HG02852 (cell line): ENCODE results near the gene GPR37L1.
"Not testable (repeated sequence)": the region's sequence is repeated elsewhere in the genome, so short reads cannot be mapped to it uniquely, and the experiment has no call there.

Experiments used
- ATAC-seq: cut with Tn5 transposase; IDR thresholded peaks from one replicate; pipeline ENCODE4 v1.9.1; 2021; ENCODE audit warnings: mild to moderate bottlenecking, moderate library complexity; ENCODE audit not compliant: unreplicated experiment

GPR37L1 gene

GRCh38 chr1:202107801-202108731 is 14.7 kb upstream of the GPR37L1 start:
- ATAC-seq: no peak

GRCh38 chr1:202110977-202111376 is 11.7 kb upstream of the GPR37L1 start:
- no peak for ATAC-seq

- not testable (repeated sequence) for ATAC-seq
Measured at GRCh38 chr1:202111589-202111988, 11.1 kb upstream of the GPR37L1 start.

- no peak for ATAC-seq
Measured at GRCh38 chr1:202112859-202113689, 9.6 kb upstream of the GPR37L1 start.

GRCh38 chr1:202113690-202114300 is 8.9 kb upstream of the GPR37L1 start:
- no peak for ATAC-seq

GRCh38 chr1:202116287-202116686 is 6.4 kb upstream of the GPR37L1 start:
- no peak for ATAC-seq

- ATAC-seq: no peak
Measured at GRCh38 chr1:202117898-202118371, 4.8 kb upstream of the GPR37L1 start.

- no peak for ATAC-seq
Measured at GRCh38 chr1:202121006-202121405, 1.7 kb upstream of the GPR37L1 start.

GRCh38 chr1:202123336-202123813 is 658 bp downstream of the GPR37L1 start:
- ATAC-seq: no peak

GRCh38 chr1:202124142-202124541 is 1.4 kb downstream of the GPR37L1 start:
- ATAC-seq: no peak

GRCh38 chr1:202125611-202126010 is 2.9 kb downstream of the GPR37L1 start:
- no peak for ATAC-seq

GRCh38 chr1:202126426-202126825 is 3.7 kb downstream of the GPR37L1 start:
- no peak for ATAC-seq

- no peak for ATAC-seq
Measured at GRCh38 chr1:202127061-202127460, 4.3 kb downstream of the GPR37L1 start.

- ATAC-seq: no peak
Measured at GRCh38 chr1:202127836-202128622, 5.3 kb downstream of the GPR37L1 start.

- ATAC-seq: no peak
Measured at GRCh38 chr1:202129453-202130296, 7.0 kb downstream of the GPR37L1 start.

- ATAC-seq: no peak
Measured at GRCh38 chr1:202130297-202130721, 7.6 kb downstream of the GPR37L1 start.

GRCh38 chr1:202130816-202131522 is 8.3 kb downstream of the GPR37L1 start:
- ATAC-seq: no peak

- ATAC-seq: no peak
Measured at GRCh38 chr1:202131956-202132821, 9.5 kb downstream of the GPR37L1 start.
